ENCODE data around the gene ADK.

Gene ADK

DNA sequence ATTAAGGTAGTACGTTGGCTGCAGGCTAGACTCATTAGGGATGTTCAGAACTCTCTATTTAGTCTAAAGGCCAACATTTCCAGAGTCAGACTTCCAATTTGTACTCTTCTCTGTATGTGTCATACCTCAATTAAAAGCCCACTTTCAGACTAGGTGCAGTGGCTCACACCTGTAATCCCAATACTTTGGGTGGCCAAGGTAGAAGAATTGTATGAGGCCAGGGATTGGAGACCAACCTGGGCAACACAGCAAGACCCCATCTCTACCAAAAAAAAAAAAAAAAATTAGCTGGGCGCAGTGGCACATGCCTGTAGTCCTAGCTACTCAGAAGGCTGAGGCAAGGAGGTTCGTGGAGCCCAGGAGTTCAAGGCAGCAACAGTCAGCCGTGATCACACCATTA lies 484.6 kb downstream of the ADK start:
- DNase-seq (ENCODE audit: low read depth in 2 of 2), result no peak
- TF ChIP-seq, protein P1, sequence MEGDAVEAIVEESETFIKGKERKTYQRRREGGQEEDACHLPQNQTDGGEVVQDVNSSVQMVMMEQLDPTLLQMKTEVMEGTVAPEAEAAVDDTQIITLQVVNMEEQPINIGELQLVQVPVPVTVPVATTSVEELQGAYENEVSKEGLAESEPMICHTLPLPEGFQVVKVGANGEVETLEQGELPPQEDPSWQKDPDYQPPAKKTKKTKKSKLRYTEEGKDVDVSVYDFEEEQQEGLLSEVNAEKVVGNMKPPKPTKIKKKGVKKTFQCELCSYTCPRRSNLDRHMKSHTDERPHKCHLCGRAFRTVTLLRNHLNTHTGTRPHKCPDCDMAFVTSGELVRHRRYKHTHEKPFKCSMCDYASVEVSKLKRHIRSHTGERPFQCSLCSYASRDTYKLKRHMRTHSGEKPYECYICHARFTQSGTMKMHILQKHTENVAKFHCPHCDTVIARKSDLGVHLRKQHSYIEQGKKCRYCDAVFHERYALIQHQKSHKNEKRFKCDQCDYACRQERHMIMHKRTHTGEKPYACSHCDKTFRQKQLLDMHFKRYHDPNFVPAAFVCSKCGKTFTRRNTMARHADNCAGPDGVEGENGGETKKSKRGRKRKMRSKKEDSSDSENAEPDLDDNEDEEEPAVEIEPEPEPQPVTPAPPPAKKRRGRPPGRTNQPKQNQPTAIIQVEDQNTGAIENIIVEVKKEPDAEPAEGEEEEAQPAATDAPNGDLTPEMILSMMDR (IDR thresholded peaks at IDR 0.05; ENCODE audit: low read depth, low read length), result no peak
- H3K4me3 ChIP-seq (replicated peaks in 1 of 2; ENCODE audit: low read depth in 2 of 2, low read length in 2 of 2), result no peak overlapping the region

DNA sequence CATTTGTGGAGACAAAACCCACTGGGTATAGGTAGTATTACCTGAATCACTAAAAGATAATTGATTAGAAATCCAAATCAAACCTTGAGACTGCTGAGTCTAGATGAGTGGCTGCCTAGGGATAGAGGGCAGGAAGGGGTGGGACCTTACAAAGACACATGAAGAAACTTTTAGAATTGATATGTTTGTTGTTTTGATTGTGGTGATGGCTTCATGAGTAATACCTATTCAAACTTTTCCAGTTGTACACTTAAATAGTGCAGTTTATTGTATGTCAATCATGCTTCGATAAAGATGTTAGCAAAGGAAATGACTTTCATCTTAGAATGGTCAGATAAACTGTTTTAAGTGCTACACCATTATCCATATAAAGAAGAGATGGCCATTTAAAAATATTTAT lies 486.7 kb downstream of the ADK start:
- H3K4me3 ChIP-seq (replicated peaks in 1 of 2; ENCODE audit: low read depth in 2 of 2, low read length in 2 of 2), result no peak overlapping the region
- peak in 1 of 2 donors; percentile 5 for DNase-seq (ENCODE audit: low read depth in 2 of 2)
- TF ChIP-seq, protein P1 (IDR thresholded peaks at IDR 0.05; ENCODE audit: low read depth, low read length), result no peak

DNA sequence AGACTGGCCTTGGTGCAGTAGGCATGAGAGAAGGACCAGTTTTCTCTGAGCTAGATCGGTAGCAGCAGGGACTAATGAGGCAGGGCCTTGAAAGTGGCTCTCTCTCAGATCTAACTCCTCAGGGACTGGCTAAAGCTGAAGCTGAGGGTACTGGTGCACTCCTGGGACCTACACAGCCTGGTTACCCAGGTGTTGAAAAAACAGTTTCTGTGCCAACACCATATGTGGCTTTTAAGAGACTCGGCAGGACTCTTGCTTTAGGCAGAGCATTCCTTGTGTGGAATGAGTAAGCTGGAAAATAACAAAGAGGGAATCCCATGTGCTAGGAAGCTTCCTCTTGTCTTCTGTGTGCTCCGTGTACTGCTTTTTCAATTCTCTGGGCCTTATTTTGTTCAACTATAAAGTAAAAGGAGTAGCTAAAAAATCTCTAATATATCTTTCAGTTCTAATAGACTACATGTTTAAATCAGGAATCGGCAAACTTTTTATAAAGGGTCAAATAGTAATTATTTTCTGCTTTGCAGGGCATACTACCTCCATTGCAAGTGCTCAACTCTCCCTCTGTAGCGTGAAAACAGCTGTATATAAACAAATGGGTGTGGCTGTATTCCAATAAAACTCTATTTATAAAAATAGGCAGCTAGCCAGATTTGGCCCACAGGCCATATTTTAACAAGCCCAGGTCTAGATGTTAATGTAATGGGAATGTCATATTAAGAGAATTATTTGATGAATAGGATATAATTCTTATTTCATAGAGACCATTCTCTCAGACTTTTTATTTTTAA lies 489.3 kb downstream of the ADK start:
- DNase-seq (ENCODE audit: low read depth in 2 of 2), result peak in 1 of 2 donors; percentile 46
- TF ChIP-seq, protein P1 (IDR thresholded peaks at IDR 0.05; ENCODE audit: low read depth, low read length), result no peak
- no peak overlapping the region for H3K4me3 ChIP-seq (replicated peaks in 1 of 2; ENCODE audit: low read depth in 2 of 2, low read length in 2 of 2)

DNA sequence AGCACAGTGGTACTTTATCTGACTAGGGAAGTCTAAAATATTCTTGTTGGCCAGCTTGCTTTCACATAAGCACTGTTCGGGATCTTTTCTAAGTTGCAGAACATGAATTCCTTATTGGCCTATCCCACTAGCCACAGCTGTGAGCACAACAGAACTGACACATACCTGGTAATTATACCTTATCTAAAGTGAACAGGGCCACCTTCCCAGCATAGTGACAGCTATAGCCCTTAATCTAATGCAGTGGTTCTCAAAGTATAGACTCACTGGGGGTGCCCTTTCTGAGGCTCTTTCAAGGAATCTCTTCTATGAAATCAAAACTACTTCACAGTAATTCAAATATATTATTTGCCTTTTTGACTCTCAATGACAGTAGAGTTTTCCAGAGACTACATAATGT lies 490.6 kb downstream of the ADK start:
- TF ChIP-seq, protein P1 (IDR thresholded peaks at IDR 0.05; ENCODE audit: low read depth, low read length), result no peak
- no peak overlapping the region for H3K4me3 ChIP-seq (replicated peaks in 1 of 2; ENCODE audit: low read depth in 2 of 2, low read length in 2 of 2)
- no peak for DNase-seq (ENCODE audit: low read depth in 2 of 2)

DNA sequence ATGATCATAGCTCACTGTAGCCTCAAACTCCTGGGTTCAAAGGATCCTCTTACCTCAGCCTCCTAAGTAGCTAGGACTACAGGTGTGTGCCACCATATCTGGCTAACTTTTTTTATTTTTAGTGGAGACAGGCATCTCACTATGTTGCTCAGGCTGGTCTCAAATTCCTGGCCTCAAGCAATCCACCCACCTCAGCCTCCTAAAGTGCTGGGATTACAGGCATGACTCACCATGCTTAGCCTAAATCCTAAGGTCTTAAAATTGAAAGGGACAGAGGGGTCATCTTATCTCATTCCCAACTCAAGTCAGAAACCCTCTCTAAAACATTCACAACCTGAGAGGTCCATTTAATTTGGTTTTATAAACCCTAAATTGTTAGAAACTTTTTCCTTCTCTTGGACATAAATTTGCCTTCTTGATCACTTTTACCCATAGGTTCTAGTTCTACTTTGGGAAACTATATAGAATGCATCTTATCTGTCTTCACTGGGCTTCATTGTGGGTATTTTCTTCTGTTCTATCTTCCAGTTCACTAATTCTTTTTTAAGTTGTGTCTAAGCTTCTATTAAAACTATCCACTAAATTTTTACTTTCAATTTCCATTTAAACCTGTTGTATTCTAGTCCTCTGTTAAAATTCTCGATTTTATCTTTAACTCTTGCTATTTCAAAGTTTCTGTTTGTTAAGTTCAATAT lies 492.0 kb downstream of the ADK start:
- TF ChIP-seq, protein P1 (IDR thresholded peaks at IDR 0.05; ENCODE audit: low read depth, low read length), result no peak
- DNase-seq (ENCODE audit: low read depth in 2 of 2), result no peak
- no peak overlapping the region for H3K4me3 ChIP-seq (replicated peaks in 1 of 2; ENCODE audit: low read depth in 2 of 2, low read length in 2 of 2)

DNA sequence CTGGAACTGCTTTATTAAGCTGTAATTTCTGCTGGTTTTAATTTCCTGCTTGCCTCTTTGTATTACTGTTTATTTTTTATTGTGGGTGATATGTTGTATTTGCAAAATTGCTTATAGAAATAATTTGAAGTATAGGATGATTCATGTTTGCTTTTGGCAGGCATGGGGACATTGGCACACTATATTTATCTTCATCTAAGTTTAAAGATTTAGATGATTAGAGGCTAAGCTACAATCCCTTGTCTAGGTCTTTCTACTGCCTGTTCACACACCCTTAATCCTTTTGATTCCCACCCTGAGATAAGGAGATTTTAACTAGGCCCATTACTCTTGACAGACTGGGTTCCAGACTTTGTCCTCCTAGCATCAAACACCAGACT lies 492.6 kb downstream of the ADK start:
- TF ChIP-seq, protein P1 (IDR thresholded peaks at IDR 0.05; ENCODE audit: low read depth, low read length), result no peak
- no peak for DNase-seq (ENCODE audit: low read depth in 2 of 2)
- H3K4me3 ChIP-seq (replicated peaks in 1 of 2; ENCODE audit: low read depth in 2 of 2, low read length in 2 of 2), result no peak overlapping the region
